Measurements from ENCODE around the gene MRPL24. TPM values are rescaled to one million over a fixed set of nuclear protein-coding genes. Genes with fewer than 3 reads are reported as not detected.
A peak's percentile ranks its signal among the peaks of the same experiment; 100 is the strongest.
"Not testable (repeated sequence)": the region's sequence is repeated elsewhere in the genome, so short reads cannot be mapped to it uniquely, and the experiment has no call there.

The MRPL24 gene
- total RNA-seq, 1 donor from 2014 or later = 91.6 TPM

- no peak for DNase-seq (ENCODE audit: low spot score)
Observed at GRCh38 chr1:156760092-156760795, 19.4 kb upstream of the MRPL24 start.

DNA sequence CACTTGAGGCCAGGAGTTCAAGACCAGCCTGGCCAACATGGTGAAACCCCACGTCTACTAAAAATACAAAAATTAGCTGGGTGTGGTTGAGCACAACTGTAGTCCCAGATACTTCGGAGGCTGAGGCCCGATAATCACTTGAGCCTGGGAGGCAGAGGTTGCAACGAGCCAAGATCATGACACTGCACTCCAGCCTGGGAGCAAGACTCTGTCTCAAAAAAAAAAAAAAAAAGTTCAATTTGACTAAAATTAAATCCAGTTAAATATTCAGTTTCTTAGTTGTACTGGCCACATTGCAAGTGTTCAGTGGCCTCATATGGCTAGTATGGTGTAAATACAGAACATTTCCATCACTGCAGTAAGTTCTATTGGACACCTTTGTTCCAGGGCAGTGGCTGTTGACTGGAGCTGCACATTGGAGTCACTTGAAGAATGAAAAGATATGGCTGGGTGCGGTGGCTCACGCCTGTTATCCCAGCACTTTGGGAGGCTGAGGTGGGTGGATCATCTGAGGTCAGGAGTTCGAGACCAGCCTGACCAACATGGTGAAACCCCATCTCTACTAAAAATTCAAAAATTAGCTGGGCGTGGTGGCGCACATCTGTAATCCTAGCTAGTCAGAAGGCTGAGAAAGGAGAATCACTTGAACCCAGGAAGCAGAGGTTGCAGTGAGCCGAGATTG, 16.8 kb upstream of the MRPL24 start:
- not testable (repeated sequence) for DNase-seq (ENCODE audit: low spot score)

DNA sequence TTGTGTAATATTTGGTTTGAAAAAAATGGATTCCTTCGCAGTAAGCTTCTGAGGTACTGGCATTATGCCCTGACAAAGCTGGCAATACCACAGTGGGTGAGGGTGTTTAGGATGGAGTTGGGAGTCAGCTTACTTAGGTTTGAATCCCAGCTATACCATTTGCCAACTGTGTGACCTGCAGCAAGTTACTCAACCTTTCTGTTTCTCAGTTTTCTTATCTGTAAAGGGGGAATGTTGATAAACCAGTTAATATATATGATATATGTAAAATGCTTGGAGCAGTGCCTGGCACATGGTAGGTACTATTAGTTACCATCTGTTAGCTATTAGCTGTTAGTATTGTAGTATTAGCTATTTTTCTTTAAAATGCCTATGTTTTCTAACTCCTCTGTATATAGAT, 15.5 kb upstream of the MRPL24 start:
- no peak for DNase-seq (ENCODE audit: low spot score)

DNA sequence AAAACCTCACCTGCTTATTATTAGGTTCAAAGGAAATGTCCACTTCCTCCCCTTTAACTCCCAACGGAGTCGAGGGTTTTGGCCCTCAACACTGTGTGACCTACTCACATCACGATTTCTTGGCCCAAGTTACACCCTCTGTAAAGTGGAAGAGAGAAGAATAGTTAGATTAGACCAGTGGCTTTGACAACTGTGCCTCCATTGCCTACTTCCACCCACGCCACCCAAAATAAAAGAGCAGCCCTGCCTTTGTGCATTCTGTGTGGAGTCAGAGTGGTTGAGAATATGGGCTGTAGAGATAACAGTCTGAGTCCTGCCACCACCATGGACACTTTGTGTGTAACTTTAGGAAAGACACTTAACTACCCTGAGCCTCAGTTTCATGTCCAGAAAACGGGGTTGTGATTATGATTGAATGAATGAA, 14.7 kb upstream of the MRPL24 start:
- DNase-seq (ENCODE audit: low spot score) = no peak

- DNase-seq (ENCODE audit: low spot score) = no peak
Observed at GRCh38 chr1:156754219-156754618, 13.3 kb upstream of the MRPL24 start.

- DNase-seq (ENCODE audit: low spot score) = no peak
Observed at GRCh38 chr1:156752843-156753482, 12.1 kb upstream of the MRPL24 start.

DNA sequence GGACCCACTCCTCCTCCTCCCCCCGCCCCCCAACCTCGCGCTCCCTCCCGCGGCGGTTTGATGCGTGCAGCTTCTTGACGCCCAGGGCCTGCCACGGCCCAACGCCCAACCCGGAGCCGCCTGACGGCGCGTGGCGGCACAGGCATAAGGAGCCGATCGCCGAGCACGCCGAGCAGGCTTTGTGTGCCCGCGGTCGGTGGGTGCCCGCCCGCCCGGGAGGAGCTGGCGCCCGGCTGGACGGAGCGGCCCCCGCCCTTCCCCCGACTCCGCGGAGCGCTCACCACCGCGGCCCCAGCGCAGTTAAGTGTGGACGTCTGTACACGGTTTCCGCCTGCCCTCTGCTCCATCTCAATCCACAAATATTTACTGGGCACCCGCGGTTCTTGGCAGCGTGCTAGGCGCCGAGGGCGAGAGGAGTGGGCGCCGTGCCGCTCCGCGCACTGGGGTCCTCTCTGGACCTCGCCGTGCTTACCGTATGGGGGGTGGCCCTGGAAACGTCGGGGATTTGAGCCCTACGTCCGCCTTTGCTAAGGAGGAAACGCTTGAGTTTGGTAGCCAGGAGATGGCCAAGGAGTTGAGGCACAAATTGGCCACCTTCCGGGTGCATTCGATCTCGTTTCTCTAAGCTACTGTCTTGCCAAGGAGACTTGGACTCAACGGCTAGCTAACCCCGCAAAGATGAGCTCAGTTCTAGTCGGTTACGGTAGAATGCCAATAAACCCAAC, 11.0 kb upstream of the MRPL24 start:
- peak; percentile 99 for DNase-seq (ENCODE audit: low spot score)

GRCh38 chr1:156751451-156751756, 10.5 kb upstream of the MRPL24 start, which contains the start of gene HDGF:
Gene HDGF (minus strand): TSS chr1:156751675. CDS start chr1:156751429, 246 bp downstream.
- DNase-seq (ENCODE audit: low spot score) = no peak

DNA sequence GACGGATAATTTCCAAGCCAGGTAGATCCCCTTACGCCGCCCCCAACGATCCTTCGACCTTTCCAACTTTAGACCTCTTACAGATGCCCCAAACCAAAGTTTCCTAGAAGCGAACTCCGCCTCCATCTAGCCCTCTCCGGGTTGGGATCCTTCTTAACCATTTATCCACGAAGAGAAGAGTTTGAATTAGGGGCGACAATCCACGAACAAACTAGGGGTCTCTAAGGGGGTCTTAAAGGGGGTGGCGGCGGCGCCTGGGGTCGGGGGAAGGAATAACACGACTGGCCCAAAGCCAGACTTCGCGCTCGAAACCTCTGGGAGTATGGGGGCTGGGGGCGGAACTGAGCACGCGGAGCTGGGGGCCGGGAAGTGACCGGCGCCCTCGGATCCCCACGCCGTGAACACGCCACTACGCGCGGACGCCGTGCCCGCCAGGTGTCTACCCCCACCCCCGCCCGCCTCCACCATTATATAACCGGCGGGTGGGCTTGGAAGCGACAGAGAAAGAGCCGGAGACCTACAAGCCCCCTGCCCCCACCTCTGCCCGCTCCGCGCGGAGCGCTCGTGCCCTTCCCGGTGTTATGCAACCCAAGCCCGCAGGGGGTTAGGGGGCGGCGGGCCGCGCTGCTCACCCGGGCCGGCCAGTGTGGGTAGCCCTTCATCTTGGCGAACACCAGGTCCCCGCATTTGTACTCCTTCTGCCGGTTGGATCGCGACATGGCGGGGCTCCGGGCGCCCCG, 10.0 kb upstream of the MRPL24 start:
- peak; percentile 73 for DNase-seq (ENCODE audit: low spot score)

GRCh38 chr1:156750191-156750672, 9.3 kb upstream of the MRPL24 start:
- peak; percentile 79 for DNase-seq (ENCODE audit: low spot score)

DNA sequence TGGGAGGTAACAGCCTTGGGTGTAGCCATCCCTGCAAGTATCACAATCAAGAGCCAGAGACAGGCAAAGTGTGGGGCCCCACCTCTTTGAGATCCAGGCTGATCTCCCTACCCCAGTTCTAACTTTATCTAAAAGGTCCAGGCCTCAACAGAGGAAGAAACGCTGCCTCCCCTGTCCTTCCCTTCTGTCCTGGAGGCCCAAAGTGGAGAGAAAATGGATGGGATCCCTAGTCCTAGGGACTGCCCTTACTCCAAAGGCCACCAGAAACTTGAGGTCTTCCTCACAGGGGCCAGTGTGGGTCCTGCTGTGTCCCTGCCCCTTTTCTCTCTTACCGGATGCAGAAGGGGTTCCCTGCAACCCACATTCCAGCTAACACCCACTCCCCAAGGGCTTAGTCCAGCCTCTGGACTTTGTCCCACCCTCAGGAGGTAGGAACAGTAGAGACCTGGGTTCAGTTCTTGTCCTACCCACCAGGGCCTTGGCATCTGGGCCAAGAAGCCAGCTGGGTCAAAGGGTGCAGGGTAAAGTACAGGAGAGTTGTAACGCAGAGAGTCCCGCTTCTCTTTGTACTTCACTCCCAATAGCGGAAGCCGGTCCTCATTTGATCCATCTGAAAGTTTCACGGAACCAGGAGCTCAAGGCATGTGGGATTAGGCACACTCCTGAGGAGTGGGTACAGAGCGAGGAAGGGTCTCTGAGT, 8.7 kb upstream of the MRPL24 start:
- no peak for DNase-seq (ENCODE audit: low spot score)

DNA sequence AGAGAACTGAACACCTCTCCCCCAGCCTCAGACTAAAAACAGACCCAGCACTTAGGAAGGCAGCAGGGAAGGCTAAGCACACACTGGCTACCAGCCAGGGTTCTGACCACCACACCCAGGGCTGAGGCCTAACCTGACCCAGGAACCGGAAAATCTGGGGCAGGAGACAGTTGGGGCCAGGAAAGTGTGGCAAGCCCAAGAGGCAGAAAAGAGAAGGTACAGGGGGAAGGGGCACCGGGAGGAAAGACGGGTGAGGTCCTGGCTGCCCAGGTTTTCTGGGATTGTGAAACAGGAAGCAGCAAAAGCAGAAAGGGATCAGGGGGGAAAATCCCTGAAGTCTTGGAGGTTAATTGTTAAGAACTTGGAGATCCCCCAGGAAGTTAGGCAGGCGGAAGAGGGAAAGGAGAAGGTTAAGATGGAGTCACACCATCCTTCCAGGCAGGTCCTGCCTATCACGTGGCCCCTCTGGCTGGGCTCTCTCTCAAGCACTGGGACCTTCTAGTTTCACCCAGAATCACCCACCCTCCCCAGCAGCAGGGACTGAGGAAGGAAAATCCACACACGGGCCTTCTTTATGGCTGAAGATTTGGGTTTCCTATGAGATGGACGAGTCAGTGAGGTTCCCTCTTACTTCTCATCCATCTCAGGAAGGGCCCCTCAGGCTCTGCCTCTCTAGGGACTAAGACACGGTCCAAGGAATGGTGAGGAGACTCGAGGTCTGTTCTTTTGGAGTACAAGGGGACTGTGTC, 8.0 kb upstream of the MRPL24 start:
- peak; percentile 77 for DNase-seq (ENCODE audit: low spot score)

GRCh38 chr1:156747742-156748669, 7.1 kb upstream of the MRPL24 start:
- DNase-seq (ENCODE audit: low spot score) = no peak

- peak; percentile 88 for DNase-seq (ENCODE audit: low spot score)
Observed at GRCh38 chr1:156746728-156747631, 6.1 kb upstream of the MRPL24 start.

DNA sequence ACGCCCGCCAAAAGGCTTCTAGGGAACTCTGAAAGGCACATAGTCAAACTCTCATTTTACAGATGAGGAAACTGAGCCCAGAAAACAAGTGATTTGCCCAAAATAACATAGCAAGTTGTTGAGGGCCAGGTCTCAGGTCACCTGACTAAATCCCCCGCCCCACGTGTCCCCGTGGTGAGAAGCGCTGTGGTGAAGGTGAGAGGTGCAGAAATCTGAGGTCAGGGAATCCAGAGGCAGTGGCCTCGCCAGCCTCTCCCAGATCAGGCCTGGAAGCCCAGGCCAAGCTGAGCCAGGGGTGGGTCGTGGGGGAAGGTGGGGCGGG, 5.5 kb upstream of the MRPL24 start:
- DNase-seq (ENCODE audit: low spot score) = no peak

DNA sequence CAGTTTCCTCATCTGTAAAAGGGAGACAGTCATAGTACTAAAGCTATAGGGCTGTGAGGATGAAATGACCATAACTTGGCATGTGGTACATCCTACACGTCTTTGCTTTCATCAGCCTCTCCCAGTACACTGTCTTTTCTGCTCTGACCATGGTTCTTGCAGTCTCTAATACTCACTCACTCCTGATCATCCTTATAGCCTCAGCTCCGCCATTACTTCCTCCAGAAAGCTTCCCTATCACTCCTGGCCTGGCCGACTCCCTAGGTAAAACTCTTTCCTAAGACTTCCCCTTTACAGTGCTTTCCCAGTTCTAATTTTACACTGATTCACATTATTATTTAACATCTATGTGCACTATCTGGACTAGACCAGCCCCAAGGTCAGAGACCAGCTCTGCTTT, 5.0 kb upstream of the MRPL24 start:
- DNase-seq (ENCODE audit: low spot score) = no peak

GRCh38 chr1:156744786-156745419, 4.0 kb upstream of the MRPL24 start:
- DNase-seq (ENCODE audit: low spot score) = no peak

DNA sequence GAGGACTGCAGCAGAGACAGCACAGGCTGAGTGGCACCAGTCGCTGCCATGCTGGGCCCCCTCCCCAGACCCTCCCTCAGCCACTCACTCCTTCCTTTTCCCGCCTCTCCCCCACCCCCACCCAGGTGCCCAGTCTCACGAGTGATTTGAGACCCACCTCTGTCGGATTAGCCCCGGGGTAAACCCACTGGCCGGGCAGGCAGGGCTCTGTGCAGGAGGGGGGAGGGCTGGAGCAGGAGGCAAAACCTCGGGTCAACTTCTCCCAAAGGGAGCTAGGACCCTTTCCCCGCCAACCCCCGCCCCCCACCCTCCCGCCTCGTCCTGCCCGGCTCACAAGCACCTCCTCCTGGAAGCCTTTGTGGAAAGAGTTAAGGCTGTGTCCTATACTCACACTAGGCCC, 3.5 kb upstream of the MRPL24 start:
- no peak for DNase-seq (ENCODE audit: low spot score)

Data from ureter (tissue), 1 donor.